SKM-1 (cell line): ENCODE results near the gene OR5B2.
"Not testable (repeated sequence)": the region's sequence is repeated elsewhere in the genome, so short reads cannot be mapped to it uniquely, and the experiment has no call there.

Source experiments
- DNase-seq: peaks from one replicate; lab custom pipeline; 2025; ENCODE audit not compliant: unreplicated experiment; lab: John Stamatoyannopoulos, UW

The OR5B2 gene

GRCh38 chr11:58428021-58428420, at the start of gene OR5B2:
OR5B2 (minus strand) TSS chr11:58428121; CDS start chr11:58423261, 4,860 bp downstream.
- no peak for DNase-seq

GRCh38 chr11:58471892-58472291, 44.0 kb upstream of the OR5B2 start:
- DNase-seq: no peak

GRCh38 chr11:58466293-58466692, 38.4 kb upstream of the OR5B2 start:
- no peak for DNase-seq

- DNase-seq: no peak
Observed at GRCh38 chr11:58465690-58466089, 37.8 kb upstream of the OR5B2 start.

- no peak for DNase-seq
Observed at GRCh38 chr11:58451585-58451984, 23.7 kb upstream of the OR5B2 start.

GRCh38 chr11:58446294-58446693, 18.4 kb upstream of the OR5B2 start:
- DNase-seq: no peak

GRCh38 chr11:58444300-58444699, 16.4 kb upstream of the OR5B2 start:
- no peak for DNase-seq

GRCh38 chr11:58442136-58442535, 14.2 kb upstream of the OR5B2 start, which contains the start of gene OR5B12:
OR5B12 (minus strand) TSS chr11:58442236; CDS start chr11:58440151, 2,085 bp downstream.
- DNase-seq: no peak

GRCh38 chr11:58438486-58438885, 10.6 kb upstream of the OR5B2 start:
- no peak for DNase-seq

- no peak for DNase-seq
Observed at GRCh38 chr11:58434217-58434616, 6.3 kb upstream of the OR5B2 start.

GRCh38 chr11:58433638-58434203, 5.8 kb upstream of the OR5B2 start:
- no peak for DNase-seq

- DNase-seq: no peak
Observed at GRCh38 chr11:58429273-58429672, 1.4 kb upstream of the OR5B2 start.

GRCh38 chr11:58406774-58407173, 21.1 kb downstream of the OR5B2 start, which contains the start of gene OR5B3:
OR5B3 (minus strand) TSS chr11:58406874; CDS start chr11:58403409, 3,465 bp downstream.
- DNase-seq: no peak

GRCh38 chr11:58399622-58400021, 28.3 kb downstream of the OR5B2 start:
- DNase-seq: not testable (repeated sequence)

GRCh38 chr11:58395581-58395980, 32.3 kb downstream of the OR5B2 start:
- DNase-seq: no peak

- DNase-seq: no peak
Observed at GRCh38 chr11:58394195-58394594, 33.7 kb downstream of the OR5B2 start.

GRCh38 chr11:58392746-58393145, 35.2 kb downstream of the OR5B2 start:
- no peak for DNase-seq

- no peak for DNase-seq
Observed at GRCh38 chr11:58391879-58392278, 36.0 kb downstream of the OR5B2 start.

GRCh38 chr11:58390551-58391063, 37.3 kb downstream of the OR5B2 start:
- DNase-seq: no peak
